DMS53 treated with DMSO at 0.1 percent for 48 hours (cell line): ENCODE data around the gene TLE7.

Source experiments
- DNase-seq: peaks from one replicate; lab custom pipeline; 2025; ENCODE audit not compliant: unreplicated experiment; lab: John Stamatoyannopoulos, UW

TLE7 gene

GRCh38 chr16:71414038-71414437, 27.8 kb downstream of the TLE7 start:
- DNase-seq = no peak

- DNase-seq = no peak
These were observed 28.5 kb downstream of the TLE7 start for GRCh38 chr16:71413341-71413740.

GRCh38 chr16:71412270-71413160, 29.3 kb downstream of the TLE7 start:
- DNase-seq = peak; percentile 47

- no peak for DNase-seq
These were observed 31.7 kb downstream of the TLE7 start for GRCh38 chr16:71410146-71410545.

GRCh38 chr16:71409011-71409775, 32.7 kb downstream of the TLE7 start:
- DNase-seq = no peak

GRCh38 chr16:71408536-71408935, 33.3 kb downstream of the TLE7 start:
- DNase-seq = no peak

GRCh38 chr16:71407731-71408130, 34.1 kb downstream of the TLE7 start:
- no peak for DNase-seq

- no peak for DNase-seq
These were observed 35.1 kb downstream of the TLE7 start for GRCh38 chr16:71406724-71407123.

- no peak for DNase-seq
These were observed 35.5 kb downstream of the TLE7 start for GRCh38 chr16:71406316-71406715.

- DNase-seq = no peak
These were observed 37.5 kb downstream of the TLE7 start for GRCh38 chr16:71404364-71404763.

GRCh38 chr16:71402674-71403073, 39.2 kb downstream of the TLE7 start:
- DNase-seq = no peak

- DNase-seq = no peak
These were observed 39.8 kb downstream of the TLE7 start for GRCh38 chr16:71402007-71402406.

GRCh38 chr16:71399801-71400563, 41.9 kb downstream of the TLE7 start:
- no peak for DNase-seq

- DNase-seq = no peak
These were observed 45.3 kb downstream of the TLE7 start for GRCh38 chr16:71396594-71396993.

- DNase-seq = no peak
These were observed 52.5 kb downstream of the TLE7 start for GRCh38 chr16:71389330-71389729.

GRCh38 chr16:71387045-71387871, 54.6 kb downstream of the TLE7 start:
- no peak for DNase-seq

GRCh38 chr16:71384073-71384724, 57.7 kb downstream of the TLE7 start:
- DNase-seq = no peak

GRCh38 chr16:71383054-71383773, 58.6 kb downstream of the TLE7 start:
- DNase-seq = no peak

- no peak for DNase-seq
These were observed 61.0 kb downstream of the TLE7 start for GRCh38 chr16:71380831-71381230.
